GM18499 (cell line): ENCODE results near the gene CERK.

Experiments
- ATAC-seq: cut with Tn5 transposase; IDR thresholded peaks from one replicate; pipeline ENCODE4 v1.9.1; 2021; ENCODE audit warnings: moderate number of reproducible peaks; ENCODE audit not compliant: insufficient read depth, unreplicated experiment

The CERK gene

DNA sequence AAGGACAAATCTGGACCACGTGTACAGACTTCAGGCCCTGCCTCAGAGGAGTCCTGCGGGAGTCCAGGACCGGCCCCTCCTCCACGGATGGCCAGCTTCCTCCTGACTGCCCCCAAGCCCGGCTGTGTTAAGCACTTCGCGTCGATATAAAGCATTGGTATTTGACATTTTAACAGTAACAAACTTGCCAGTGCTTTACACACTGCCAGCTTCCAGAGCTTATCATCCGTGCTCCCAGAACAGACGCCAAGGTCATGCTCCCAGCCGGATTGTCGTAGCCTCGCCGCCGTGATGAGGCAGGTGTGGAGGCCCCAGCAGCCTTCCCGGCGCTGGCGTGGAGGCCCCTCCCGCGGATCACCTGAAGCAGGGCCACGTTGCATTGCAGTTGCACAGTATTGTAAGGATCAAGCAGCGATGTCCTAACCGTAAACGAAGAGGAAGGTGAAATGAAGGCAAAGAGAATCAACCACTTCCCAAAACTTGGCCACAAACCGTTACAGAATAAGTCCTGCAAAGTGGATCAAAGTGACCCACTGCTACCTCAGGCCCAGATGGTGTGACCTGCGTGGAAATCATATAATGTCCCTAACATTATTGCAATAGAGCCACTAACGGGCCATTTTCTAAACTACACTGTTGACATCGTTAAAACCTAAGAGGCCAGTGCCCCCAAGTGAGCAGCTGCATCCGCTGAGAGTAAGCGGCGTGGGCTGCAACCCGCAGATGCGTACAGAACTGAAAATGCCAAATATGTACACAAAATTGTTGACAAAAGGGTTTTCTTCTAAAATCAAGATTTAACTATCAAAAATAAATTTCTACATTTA is 51.6 kb downstream of the CERK start:
- no peak for ATAC-seq

DNA sequence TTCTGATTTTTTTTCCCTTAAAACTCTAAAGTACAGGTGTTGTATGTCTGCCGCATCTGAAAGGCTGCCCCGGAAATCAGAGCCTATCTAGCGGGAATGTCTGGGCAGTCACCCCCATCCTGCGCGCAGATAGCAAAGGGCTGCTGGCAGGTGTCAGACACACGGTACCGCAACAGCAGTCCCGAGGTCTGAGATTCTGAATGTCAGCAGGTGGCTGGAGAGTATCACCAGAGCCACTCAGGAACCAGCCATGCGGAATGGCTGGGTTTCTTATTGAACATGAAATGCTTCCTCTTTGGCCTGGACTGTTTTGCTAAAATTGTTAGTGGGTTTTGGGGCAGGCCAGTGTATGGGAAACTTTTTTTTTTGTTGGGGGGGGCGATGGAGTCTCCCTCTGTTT is 53.3 kb downstream of the CERK start:
- no peak for ATAC-seq

DNA sequence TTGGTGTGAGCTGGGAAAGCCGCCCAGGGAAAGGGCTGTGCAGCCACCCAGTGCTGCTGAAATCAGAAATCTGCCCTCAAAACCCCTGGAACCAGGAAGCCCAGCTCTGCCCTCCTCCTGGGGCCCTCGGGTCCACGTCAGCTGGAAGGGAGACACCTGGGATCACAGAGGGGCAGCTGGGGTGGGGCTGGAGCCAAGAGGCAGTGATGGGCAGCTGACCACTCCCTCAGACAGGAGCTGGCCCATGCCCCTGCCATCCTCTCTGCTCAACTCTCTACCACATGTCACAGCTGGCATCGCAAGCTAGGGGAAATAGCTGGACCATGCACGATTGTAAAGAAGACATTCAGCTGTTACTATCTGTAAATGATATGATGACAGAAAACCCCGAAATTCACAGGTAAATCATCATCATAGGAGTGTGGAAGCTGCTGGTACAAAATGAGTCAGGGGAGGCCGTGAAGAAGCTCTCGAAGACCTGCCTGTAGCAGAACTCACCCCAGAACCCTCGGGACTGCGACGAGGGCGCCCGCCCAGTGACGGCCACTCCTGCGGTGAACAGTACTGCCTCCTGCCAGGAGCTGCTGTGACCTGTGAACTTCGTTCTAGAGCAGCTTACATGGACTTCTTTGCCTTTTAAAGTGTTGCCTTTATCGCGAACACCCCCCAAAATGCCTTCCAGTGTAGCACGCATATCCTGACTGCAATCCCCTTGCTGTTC is 55.9 kb downstream of the CERK start:
- no peak for ATAC-seq

DNA sequence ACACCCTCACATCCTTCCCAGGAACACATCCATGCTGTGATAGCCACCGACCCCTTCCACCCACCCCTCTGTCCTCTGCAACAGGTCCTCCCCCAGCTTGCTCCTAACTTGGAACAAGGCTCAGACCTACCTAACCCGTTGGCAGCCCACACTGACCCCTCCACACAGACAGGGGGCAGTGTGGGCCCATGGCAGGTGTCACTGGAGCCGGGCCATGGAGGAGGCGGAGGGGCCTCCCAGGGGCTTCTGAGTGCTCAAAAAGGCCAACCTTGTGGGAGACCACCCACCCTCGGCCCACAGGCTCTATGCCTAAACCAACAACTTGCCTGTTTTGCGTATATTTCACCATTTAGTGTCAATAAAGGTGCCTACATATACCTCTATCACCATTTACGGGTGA is 57.0 kb downstream of the CERK start:
- ATAC-seq: no peak

DNA sequence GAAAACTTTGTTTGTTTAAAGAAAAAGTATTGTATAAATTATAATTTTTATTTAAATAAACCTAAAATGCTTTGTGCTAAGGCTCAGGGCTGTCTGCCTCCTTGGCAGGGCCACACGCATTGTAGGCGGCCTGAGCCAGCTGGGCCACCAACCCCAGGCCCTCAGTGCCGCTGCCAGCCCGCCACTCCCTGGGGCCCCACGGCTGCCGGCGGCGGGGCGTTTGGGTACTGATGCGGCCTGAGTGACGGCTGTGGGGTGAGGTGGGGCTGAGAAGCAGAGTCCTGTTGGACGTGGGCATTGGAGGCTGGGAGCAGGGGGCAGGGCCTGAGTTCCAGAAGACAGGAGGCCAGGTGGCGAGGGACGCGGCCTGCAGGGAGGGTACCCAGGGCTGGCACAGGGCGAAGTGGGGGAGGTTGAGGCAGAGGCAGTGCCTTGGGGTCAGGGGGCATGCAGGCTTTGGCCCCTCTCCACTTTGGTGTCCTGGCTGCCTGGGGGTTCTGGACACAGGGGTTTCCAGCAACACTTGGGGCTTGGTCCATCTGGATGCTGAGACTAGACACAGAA is 58.3 kb downstream of the CERK start:
- no peak for ATAC-seq

GRCh38 chr22:46678785-46679700 is 59.0 kb downstream of the CERK start:
- ATAC-seq: no peak

DNA sequence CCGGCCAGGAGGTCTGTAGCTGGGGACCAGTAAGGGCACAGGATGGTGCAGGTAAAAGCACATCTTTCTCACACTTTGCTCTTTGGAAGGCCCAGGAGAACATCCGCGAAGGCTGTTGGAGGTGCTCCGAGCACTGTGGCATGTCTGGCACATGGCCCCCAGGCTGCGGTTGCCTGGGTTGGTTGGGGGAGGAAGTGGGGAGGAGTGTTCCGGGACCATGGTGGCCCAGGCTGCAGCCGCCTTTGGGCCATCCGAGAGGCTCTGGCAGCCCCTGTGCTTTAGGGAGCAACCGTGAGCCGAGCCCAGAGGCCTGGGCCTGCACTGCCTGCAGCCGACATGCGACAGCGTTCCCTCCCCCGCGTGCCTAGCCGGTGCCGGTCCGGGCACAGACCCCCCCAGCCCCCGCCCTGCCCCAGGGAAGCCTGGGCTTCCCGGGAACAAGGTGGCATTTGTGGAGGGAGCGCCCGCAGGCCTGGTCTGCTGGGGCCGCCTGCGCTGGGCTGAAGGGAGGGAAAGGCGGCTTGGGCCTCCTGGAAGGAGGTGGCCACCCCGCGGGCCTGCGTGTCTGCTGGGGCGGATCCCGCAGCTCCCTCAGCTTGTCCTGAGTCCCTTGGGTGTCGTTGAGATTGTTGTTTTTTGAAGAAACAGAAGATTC is 59.9 kb downstream of the CERK start:
- no peak for ATAC-seq

- ATAC-seq: no peak
These were observed 60.6 kb downstream of the CERK start for GRCh38 chr22:46677323-46678002.

DNA sequence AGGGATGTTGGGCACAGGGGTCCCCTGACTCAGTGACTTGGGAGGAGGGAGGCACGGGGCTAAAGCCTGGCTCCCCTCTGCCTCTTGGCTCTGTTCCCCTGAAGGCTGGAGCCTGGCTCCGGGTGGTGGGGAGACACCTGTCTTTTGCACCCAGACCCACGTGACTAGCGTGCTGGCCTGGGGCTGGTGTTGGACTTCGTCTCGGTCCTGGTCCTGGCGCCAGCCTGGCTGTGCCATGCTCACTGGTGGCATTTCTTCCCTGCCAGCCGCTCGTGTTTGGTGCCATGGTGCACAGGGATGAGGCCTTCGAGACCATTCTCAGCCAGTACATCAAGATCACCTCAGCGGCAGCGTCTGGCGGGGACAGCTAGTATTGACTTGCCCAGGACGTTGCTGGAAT is 61.2 kb downstream of the CERK start:
- no peak for ATAC-seq

DNA sequence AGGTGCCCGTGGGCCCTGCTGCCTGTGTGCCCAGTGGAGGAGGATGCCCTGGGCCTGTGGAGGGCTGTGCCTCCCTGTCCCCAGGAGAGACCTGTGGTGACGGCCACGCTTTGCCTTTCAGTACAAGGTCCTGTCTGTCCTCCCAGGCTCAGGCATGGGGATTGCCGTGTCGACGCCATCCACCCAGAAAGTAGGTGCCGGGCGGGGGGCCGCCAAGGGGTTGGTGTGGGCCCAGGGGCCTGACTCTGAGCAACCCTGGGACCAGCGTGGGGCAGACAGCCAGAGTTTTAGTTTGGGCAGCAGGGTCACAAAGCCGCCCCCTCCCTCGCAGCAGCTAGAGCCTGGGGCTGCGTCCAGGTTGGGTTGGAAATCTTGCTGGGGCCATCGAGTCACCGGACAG is 61.6 kb downstream of the CERK start:
- ATAC-seq: no peak

DNA sequence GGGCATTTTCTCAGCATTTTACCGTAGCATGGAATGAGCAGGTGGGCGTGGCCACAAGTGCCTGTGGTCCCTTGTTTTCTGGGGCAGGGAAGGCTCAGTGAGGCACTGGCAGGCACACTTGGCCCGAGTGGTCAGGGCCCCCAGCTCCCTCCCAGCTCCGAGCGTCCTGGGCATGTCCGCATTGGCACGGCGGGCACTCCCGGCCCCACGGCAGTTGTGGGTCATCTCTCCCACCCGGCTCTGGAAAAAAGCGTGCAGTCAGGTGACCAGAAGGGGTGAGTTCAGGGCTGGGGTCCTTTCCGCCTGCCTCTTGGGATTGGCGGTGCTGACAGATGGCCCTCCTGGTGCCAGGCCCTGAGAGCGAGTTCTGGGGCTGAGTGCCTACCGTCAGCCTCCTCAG is 62.1 kb downstream of the CERK start:
- ATAC-seq: no peak

GRCh38 chr22:46675479-46675878 is 62.6 kb downstream of the CERK start:
- ATAC-seq: no peak

- no peak for ATAC-seq
These were observed 63.1 kb downstream of the CERK start for GRCh38 chr22:46674906-46675305.

DNA sequence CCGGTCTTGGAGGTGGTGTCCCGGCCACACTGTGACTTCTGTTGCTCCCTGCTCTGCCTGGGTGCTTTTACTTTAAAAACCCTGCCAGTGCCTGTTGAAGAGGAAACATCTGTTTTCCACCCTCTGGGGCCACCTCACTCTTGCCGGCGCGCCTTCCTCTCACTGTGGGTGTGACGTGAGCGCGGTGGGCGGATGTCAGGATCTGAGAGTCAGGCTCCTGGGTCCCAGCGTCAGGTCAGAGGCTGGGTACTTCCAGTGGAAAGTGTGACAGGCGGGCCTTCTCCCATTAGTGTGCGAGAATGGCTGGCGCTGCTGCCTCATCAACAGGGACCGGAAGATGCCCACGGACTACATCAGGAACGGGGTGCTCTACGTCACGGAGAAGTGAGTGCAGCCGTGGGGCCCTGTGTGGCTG is 63.7 kb downstream of the CERK start:
- no peak for ATAC-seq

- no peak for ATAC-seq
These were observed 64.3 kb downstream of the CERK start for GRCh38 chr22:46673662-46674236.

DNA sequence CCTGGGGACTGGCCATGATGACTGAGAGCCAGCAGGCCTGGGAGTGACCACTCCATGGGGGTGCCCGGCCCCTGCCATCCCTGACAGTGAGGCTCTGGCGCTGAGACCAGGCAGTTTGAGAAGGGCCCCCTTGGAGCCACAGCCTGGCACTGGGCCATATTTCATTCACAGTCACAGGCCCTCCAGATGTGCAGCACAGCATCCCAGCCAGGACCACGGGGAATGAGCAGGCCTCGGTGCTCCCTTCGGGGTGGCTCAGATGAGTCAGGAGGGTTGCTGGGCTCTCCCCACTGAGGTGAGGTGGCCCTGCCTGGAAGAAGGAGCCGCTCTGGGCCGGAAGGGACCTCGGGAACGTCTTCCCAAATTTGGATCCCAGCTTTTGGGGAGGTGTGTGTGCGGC is 64.8 kb downstream of the CERK start:
- ATAC-seq: no peak

DNA sequence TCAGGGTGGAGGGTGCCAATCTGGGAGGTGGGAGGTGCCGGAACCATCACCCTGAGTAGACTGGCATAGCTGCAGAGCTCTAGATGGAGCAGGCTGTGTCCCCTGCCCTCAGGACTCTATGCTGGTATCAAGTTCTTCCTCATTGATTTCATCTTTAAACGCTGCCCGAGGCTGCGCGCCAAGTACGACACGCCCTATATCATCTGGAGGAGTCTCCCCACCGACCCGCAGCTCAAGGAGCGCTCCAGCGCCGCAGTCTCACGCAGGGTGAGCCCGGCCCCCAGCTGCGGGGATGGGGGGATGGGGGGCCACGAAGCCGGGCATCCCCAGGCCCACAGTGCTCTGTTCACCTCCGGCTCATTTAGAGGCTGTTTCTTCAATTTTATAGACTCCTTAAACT is 65.3 kb downstream of the CERK start:
- ATAC-seq: no peak

GRCh38 chr22:46671824-46672432 is 66.1 kb downstream of the CERK start:
- ATAC-seq: no peak

- no peak for ATAC-seq
These were observed 68.9 kb downstream of the CERK start for GRCh38 chr22:46669201-46669600.
